HG03045 (cell line): ENCODE measurements around the gene VPS52.
A peak's percentile ranks its signal among the peaks of the same experiment; 100 is the strongest.

Source experiments
- ATAC-seq: cut with Tn5 transposase; IDR thresholded peaks from one replicate; pipeline ENCODE4 v1.9.1; 2021; ENCODE audit warnings: mild to moderate bottlenecking, moderate library complexity; ENCODE audit not compliant: unreplicated experiment

Gene VPS52

GRCh38 chr6:33271468-33272274 is at the start of gene VPS52, which contains the start of gene RPS18:
TSS of gene VPS52 (minus strand) at chr6:33271876. CDS start at chr6:33271675, 201 bp downstream.
TSS of gene RPS18 (plus strand) at chr6:33272075. CDS start at chr6:33272120, 45 bp downstream.
- ATAC-seq, result peak; percentile 80

GRCh38 chr6:33321227-33321626 is 49.6 kb upstream of the VPS52 start:
- ATAC-seq, result no peak

- no peak for ATAC-seq
Measured at GRCh38 chr6:33320315-33321181, 48.9 kb upstream of the VPS52 start.

GRCh38 chr6:33319939-33320314 is 48.3 kb upstream of the VPS52 start:
- no peak for ATAC-seq

GRCh38 chr6:33318426-33319073 is 46.9 kb upstream of the VPS52 start:
- no peak for ATAC-seq

- ATAC-seq, result peak; percentile 48
Measured at GRCh38 chr6:33317669-33318425, 46.2 kb upstream of the VPS52 start, which contains the start of gene ZBTB22. TSS of gene ZBTB22 (minus strand) at chr6:33317744. CDS start at chr6:33316916, 828 bp downstream.

GRCh38 chr6:33317419-33317668 is 45.7 kb upstream of the VPS52 start:
- no peak for ATAC-seq

GRCh38 chr6:33316603-33317418 is 45.1 kb upstream of the VPS52 start:
- no peak for ATAC-seq

- ATAC-seq, result no peak
Measured at GRCh38 chr6:33315793-33316602, 44.3 kb upstream of the VPS52 start.

GRCh38 chr6:33314943-33315792 is 43.5 kb upstream of the VPS52 start:
- ATAC-seq, result no peak

- ATAC-seq, result no peak
Measured at GRCh38 chr6:33314515-33314942, 42.9 kb upstream of the VPS52 start.

GRCh38 chr6:33313709-33314514 is 42.2 kb upstream of the VPS52 start, which contains the start of gene TAPBP:
TSS of gene TAPBP (minus strand) at chr6:33314078. CDS start at chr6:33314041, 37 bp downstream.
- peak; percentile 28 for ATAC-seq

GRCh38 chr6:33313105-33313708 is 41.5 kb upstream of the VPS52 start:
- peak; percentile 3 for ATAC-seq

- no peak for ATAC-seq
Measured at GRCh38 chr6:33312361-33313104, 40.9 kb upstream of the VPS52 start.

GRCh38 chr6:33306356-33306755 is 34.7 kb upstream of the VPS52 start:
- no peak for ATAC-seq

- no peak for ATAC-seq
Measured at GRCh38 chr6:33305052-33305451, 33.4 kb upstream of the VPS52 start.
